Measurements from ENCODE around the gene GJA1.

DNA sequence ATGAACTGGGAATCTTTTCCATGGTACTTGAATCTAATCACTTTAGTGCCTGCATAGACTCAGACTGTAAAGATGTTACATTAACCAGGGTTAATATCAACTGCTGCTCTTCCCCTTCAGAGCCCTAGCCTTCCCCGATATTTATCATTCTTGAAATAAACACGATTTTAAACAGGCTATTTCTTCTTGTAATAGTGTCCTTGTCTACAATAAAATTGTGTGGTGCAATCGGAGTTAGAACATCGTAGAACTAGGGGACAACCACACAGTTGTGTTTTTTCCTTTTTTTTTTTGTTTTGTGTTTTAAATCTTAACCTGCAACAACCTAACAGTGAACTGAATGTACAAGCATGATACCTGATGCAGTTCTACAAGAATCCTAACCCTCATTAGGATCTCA is 4.5 kb downstream of the GJA1 start:
- no peak for TF ChIP-seq EP300 (IDR thresholded peaks at IDR 0.05)
- TF ChIP-seq CTCF (IDR thresholded peaks at IDR 0.05) = no peak
- no peak for TF ChIP-seq POLR2AphosphoS5 (IDR thresholded peaks at IDR 0.05)

All from upper lobe of left lung (tissue), 4 donors.